HG03342 (cell line): ENCODE measurements around the gene ZNF710.
A peak's percentile ranks its signal among the peaks of the same experiment; 100 is the strongest.
"Not testable (repeated sequence)": the region's sequence is repeated elsewhere in the genome, so short reads cannot be mapped to it uniquely, and the experiment has no call there.

ENCODE experiments used
- ATAC-seq: cut with Tn5 transposase; IDR thresholded peaks from one replicate; pipeline ENCODE4 v1.9.1; 2021; ENCODE audit warnings: mild to moderate bottlenecking, moderate library complexity; ENCODE audit not compliant: unreplicated experiment

ZNF710 gene

GRCh38 chr15:90001062-90001682 is at the start of gene ZNF710:
ZNF710 (plus strand) TSS chr15:90001324; CDS start chr15:90067138, 65,814 bp downstream.
- ATAC-seq, result peak; percentile 14

DNA sequence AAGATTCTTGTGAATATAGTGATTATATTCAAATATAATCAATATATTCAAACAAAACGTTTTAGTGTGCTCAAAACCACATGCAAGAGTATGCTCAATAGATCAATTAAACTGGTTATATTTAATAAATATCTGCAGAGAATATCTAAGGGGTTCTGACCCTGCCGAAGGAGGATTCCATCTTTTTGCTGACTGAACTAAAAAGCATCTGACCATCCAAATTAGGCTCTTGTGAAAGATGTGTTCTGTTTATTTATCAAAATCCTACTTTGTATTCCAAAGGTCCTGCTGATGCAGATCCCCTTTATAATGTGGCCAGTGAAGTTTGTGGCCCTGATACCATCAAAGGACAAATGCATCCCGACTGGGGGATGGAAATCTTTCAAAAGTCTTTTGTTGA is 46.6 kb upstream of the ZNF710 start:
- no peak for ATAC-seq

DNA sequence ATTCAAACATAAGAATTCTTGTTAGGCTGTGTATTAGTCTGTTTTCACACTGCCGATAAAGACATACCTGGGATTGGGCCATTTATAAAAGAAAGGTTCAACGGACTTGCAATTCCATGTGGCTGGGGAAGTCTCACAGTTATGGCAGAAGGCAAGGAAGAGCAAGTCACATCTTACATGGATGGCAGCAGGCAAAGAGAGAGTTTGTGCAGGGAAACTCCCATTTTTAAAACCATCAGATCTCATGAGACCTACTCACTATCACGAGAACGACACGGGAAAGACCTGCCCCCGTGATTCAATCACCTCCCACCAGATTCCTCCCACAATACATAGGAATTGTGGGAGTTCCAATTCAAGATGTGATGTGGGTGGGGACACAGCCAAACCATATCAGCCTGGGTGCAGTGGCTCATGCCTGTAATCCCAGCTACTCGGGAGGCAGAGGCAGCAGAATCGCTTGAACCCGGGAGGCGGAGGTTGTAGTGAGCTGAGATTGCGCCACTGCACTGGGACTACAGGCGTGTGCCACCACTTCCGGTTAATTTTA is 45.6 kb upstream of the ZNF710 start:
- ATAC-seq, result not testable (repeated sequence)

GRCh38 chr15:89958107-89958805 is 42.9 kb upstream of the ZNF710 start:
- no peak for ATAC-seq

GRCh38 chr15:89963301-89964231 is 37.6 kb upstream of the ZNF710 start:
- ATAC-seq, result no peak

- no peak for ATAC-seq
Observed at GRCh38 chr15:89964232-89964954, 36.7 kb upstream of the ZNF710 start.

- ATAC-seq, result no peak
Observed at GRCh38 chr15:89967881-89968280, 33.2 kb upstream of the ZNF710 start.

DNA sequence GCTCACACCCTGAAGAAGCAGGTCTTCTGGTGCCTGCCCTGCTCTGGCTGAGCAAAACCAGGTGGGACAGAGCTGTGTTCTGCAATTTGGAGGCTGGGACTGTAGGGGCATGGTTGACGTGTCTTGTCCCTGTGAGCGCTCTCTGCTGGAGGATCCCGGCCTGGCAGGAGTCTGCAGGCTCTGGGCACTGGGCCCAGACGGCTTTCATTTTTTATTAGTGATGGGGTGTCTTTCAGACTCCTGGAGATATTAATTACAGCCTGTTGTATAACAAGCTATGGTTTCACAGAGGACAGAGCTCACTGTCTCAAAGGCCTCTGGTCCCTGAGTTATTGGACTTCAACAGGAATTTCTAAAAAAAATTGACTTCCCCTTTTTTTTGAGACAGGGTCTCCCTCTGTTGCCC is 29.5 kb upstream of the ZNF710 start:
- peak; percentile 96 for ATAC-seq

DNA sequence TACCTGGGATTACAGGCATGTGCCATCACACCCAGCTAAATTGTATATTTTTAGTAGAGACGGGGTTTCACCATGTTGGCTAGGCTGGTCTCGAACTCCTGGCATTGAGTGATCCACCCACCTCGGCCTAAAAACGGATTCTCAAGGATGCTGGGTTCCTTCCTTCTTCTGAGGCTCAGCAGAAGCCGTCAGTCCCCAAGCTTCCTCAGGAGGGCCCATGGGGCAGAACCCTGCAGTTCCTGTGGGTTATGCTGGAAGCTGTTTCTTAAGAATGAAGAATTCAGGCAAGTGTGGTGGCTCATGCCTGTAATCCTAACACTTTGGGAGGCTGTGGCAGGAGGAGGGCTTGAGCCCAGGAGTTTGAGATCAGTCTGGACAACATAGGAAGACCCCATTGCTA is 29.0 kb upstream of the ZNF710 start:
- ATAC-seq, result no peak

- no peak for ATAC-seq
Observed at GRCh38 chr15:89975482-89976245, 25.5 kb upstream of the ZNF710 start.

DNA sequence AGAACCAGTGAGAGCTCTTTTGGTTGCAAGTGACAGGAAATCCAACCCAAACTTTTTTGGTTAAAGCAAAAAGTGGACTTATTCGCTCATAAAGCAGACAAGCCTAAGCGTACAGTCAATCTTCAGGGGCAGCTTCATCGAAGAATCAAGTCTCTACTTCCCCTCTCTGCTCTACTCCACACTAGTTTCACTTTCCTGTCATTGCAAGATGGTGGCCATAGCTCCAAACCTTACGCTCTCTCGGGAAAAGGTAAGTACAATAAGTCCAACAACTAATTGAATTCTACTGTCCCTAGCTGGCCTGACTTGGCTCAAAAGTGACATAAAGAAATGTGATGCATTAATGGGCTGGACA is 24.9 kb upstream of the ZNF710 start:
- ATAC-seq, result no peak

DNA sequence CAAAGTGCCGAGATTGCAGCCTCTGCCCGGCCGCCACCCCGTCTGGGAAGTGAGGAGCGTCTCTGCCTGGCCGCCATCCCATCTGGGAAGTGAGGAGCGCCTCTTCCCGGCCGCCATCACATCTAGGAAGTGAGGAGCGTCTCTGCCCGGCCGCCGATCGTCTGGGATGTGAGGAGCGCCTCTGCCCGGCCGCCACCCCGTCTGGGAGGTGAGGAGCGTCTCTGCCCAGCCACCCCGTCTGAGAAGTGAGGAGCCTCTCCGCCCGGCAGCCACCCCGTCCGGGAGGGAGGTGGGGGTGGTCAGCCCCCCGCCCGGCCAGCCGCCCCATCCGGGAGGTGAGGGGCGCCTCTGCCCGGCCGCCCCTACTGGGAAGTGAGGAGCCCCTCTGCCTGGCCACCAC is 23.3 kb upstream of the ZNF710 start:
- not testable (repeated sequence) for ATAC-seq

GRCh38 chr15:89978914-89979313 is 22.2 kb upstream of the ZNF710 start:
- no peak for ATAC-seq

GRCh38 chr15:89980896-89981295 is 20.2 kb upstream of the ZNF710 start:
- ATAC-seq, result no peak

DNA sequence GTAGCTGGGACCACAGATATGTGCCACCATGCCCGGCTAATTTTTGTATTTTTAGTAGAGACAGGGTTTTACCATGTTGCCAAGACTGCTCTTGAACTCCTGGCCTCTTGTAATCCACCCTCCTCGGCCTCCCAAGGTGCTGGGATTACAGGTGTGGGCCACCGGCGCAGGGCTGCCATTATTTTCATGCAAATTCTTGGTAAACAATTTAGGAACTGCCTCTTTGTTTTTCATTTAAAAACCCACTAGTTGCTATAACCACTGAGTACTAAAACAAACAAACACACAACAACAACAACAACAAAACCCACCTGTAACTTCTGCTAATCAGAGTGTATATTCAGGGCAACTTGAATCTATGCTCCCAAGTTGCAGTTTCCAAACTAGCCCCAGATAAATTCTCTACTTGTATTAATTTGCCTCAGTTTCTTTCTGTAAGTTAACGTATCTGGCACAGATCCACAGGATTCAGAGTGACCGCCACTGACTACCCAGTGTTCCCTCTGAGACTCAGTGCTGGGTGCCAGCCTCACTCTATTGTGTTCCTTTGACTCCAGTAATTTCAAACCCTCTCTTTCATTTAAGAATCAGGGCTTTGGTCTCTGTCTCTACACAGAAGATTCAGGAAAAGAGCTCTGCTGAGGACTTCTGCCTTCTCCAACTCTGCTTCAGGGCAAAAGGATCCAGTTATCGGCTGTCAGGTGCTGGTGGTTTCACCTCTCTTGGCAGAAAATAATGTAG is 18.6 kb upstream of the ZNF710 start:
- no peak for ATAC-seq

DNA sequence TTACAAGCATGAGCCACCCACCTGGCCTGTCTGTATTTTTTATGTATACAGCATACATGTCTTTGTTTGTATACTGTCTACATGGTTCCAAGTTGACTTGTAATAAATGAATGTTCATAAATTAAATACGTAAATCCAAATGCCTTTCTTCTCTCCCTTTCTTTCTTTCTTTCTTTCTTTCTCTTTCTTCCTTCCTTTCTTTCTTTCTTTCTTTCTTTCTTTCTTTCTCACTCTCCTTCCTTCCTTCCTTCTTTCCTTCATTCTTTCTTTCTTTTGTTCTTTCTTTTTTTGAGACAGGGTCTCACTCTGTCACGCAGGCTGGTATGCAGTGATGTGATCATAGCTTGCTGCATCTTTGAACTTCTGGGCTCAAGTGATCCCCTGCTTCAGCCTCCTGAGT is 17.1 kb upstream of the ZNF710 start:
- no peak for ATAC-seq

- ATAC-seq, result no peak
Observed at GRCh38 chr15:89984421-89985010, 16.6 kb upstream of the ZNF710 start.

GRCh38 chr15:89985111-89985510 is 16.0 kb upstream of the ZNF710 start:
- no peak for ATAC-seq

GRCh38 chr15:89991312-89991711 is 9.8 kb upstream of the ZNF710 start:
- no peak for ATAC-seq
